ENCODE data around the gene PHAF1. TPM values are rescaled to one million over a fixed set of nuclear protein-coding genes. Genes with fewer than 3 reads are reported as not detected.

Gene PHAF1
- total RNA-seq, 4 donors from 2014 or later = 23.3 to 63.4 (median 48.9) TPM

DNA sequence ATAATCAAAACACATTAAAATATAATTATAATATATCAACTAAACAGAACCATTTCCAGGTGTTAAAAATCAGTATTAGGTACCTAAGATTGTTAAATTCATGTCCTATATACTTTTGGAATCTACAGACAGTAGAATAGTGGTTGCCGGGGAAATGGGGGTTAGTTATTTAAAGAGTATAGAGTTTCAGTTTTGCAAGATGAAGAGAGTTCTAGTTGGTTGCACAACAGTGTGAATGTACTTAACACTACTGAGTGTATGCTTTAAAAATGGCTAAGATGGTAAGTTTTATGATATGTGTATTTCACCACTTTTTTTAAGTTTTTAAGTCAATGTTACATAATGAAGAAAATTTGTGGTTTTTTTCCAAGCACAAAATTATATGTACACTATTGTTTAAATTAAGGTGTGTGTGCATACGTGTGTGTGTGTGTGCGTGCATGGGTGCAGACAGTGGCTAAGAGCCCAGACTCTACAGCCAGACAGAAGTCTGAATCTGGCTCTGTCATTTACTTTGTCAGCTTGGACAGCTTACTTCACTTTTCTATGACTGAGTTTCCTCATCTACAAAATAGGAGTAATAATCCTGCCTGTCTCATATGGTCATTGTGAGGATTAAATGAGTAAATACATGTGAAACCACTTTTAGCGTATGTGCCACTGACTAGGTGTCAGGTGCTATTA is 25.3 kb upstream of the PHAF1 start:
- no peak overlapping the region for H3K4me3 ChIP-seq
- peak; percentile 79 to 90 for ATAC-seq
- in situ Hi-C loops (cut with MboI; ENCODE audit: low sequenced_read_pairs in 4 of 4) (no loop called here), intact Hi-C loops (cut with DNase I; ENCODE audit: low total_unique reads) (loop anchor here (5.0 kb wide), 1 partner anchor 58 kb away; no protein-coding TSS in a partner anchor)
- H3K36me3 ChIP-seq = no peaks in the 10 kb centered on the region
- H3K4me1 ChIP-seq = peaks cover 27 to 53% of the 10 kb centered on the region in 2 donors
- no peak for DNase-seq
- peak overlapping the region; percentile 30 to 64 (median 52) for H3K27ac ChIP-seq
- no peaks in the 10 kb centered on the region for H3K9me3 ChIP-seq
- H3K27me3 ChIP-seq = no peaks in the 10 kb centered on the region
- no peak for TF ChIP-seq POLR2A (IDR thresholded peaks at IDR 0.05)
- TF ChIP-seq, protein P1, sequence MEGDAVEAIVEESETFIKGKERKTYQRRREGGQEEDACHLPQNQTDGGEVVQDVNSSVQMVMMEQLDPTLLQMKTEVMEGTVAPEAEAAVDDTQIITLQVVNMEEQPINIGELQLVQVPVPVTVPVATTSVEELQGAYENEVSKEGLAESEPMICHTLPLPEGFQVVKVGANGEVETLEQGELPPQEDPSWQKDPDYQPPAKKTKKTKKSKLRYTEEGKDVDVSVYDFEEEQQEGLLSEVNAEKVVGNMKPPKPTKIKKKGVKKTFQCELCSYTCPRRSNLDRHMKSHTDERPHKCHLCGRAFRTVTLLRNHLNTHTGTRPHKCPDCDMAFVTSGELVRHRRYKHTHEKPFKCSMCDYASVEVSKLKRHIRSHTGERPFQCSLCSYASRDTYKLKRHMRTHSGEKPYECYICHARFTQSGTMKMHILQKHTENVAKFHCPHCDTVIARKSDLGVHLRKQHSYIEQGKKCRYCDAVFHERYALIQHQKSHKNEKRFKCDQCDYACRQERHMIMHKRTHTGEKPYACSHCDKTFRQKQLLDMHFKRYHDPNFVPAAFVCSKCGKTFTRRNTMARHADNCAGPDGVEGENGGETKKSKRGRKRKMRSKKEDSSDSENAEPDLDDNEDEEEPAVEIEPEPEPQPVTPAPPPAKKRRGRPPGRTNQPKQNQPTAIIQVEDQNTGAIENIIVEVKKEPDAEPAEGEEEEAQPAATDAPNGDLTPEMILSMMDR (IDR thresholded peaks at IDR 0.05 in 4 of 5, conservative IDR thresholded peaks at IDR 0.05 in 1 of 5) = no peak

DNA sequence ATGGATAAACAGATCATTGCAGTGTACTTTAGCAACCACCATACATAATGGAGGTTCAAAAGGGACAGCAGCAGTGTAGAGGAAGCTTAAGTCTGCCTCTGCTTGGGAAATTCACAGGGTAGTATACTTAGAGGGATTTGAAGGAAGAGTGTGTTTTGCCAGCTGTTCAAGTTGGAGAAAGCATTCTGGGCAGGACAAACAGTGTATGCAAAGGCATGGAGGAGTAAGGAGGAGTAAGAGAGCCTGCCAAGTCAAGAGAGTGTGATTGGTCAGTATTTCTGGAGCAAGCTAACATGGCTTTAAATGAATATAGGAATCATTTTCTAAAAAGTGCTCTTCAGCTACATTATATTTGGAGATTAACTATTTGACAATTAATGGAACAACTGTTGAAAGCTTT is 22.9 kb upstream of the PHAF1 start:
- ATAC-seq (peak; percentile 69 to 90), DNase-seq (peak in 1 of 2 donors; percentile 27)
- in situ Hi-C loops (cut with MboI; ENCODE audit: low sequenced_read_pairs in 4 of 4) (no loop called here), intact Hi-C loops (cut with DNase I; ENCODE audit: low total_unique reads) (no loop called here)
- H3K27ac ChIP-seq = peak overlapping the region; percentile 3 to 58 (median 14)
- H3K36me3 ChIP-seq = peaks cover 0 to 3% of the 10 kb centered on the region in 2 donors
- H3K4me1 ChIP-seq = peaks cover 27 to 55% of the 10 kb centered on the region in 2 donors
- no peaks in the 10 kb centered on the region for H3K27me3 ChIP-seq
- no peaks in the 10 kb centered on the region for H3K9me3 ChIP-seq
- H3K4me3 ChIP-seq = no peak overlapping the region
- TF ChIP-seq POLR2A (IDR thresholded peaks at IDR 0.05) = no peak
- TF ChIP-seq, protein P1 (IDR thresholded peaks at IDR 0.05 in 4 of 5, conservative IDR thresholded peaks at IDR 0.05 in 1 of 5) = no peak

DNA sequence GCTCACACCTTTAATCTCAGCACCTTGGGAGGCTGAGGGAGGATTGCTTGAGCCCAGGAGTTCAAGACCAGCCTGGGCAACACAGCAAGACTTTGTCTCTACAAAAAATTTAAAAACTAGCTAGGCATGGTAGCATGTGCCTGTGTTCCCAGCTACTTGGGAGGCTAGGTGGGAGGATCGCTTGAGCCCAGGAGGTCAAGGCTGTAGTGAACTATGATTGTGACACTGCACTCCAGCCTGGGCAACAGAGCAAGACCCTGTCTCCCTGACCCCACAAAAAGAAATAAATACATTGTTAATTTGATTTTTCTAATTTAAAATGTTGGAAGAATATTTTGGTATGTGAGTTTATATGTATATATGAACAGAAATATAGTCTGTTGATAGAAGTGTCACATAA is 22.4 kb upstream of the PHAF1 start:
- Histone ChIP-seq H3K27me3 (no peaks in the 10 kb centered on the region), H3K9me3 (no peaks in the 10 kb centered on the region), H3K4me1 (peaks cover 27 to 55% of the 10 kb centered on the region in 2 donors), H3K27ac (peak overlapping the region; percentile 3 to 58 (median 14)), H3K36me3 (peaks cover 0 to 3% of the 10 kb centered on the region in 2 donors), H3K4me3 (no peak overlapping the region)
- in situ Hi-C loops (cut with MboI; ENCODE audit: low sequenced_read_pairs in 4 of 4) (no loop called here), intact Hi-C loops (cut with DNase I; ENCODE audit: low total_unique reads) (no loop called here)
- TF ChIP-seq, protein P1 (IDR thresholded peaks at IDR 0.05 in 4 of 5, conservative IDR thresholded peaks at IDR 0.05 in 1 of 5) = no peak
- no peak for TF ChIP-seq POLR2A (IDR thresholded peaks at IDR 0.05)
- ATAC-seq (no peak), DNase-seq (no peak)

DNA sequence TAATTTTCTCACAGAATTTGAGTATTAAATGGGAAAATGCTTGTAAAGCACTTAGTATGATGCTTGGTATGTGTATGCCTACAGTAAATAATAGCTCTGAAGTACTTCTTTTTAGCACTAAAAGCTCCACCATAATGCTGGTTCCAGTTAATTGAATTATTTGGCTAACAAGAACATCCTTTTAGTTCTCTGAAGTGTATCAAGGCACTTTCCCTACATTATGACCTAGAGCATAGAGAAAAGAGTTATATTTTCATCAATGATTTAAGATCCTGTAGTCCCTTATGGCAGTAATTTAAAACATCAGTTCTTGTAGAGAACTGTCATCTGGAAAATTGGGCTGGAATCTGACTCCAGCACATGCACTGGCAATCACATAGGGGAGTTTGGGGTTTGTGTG is 21.9 kb upstream of the PHAF1 start:
- peaks cover 27 to 55% of the 10 kb centered on the region in 2 donors for H3K4me1 ChIP-seq
- peaks cover 0 to 3% of the 10 kb centered on the region in 2 donors for H3K36me3 ChIP-seq
- no peaks in the 10 kb centered on the region for H3K9me3 ChIP-seq
- intact Hi-C loops (cut with DNase I; ENCODE audit: low total_unique reads) (no loop called here), in situ Hi-C loops (cut with MboI; ENCODE audit: low sequenced_read_pairs in 4 of 4) (no loop called here)
- DNase-seq (no peak), ATAC-seq (no peak)
- H3K4me3 ChIP-seq = no peak overlapping the region
- H3K27me3 ChIP-seq = no peaks in the 10 kb centered on the region
- H3K27ac ChIP-seq = peak overlapping the region in 1 of 4 donors; percentile 58
- TF ChIP-seq POLR2A (IDR thresholded peaks at IDR 0.05) = no peak
- TF ChIP-seq, protein P1 (IDR thresholded peaks at IDR 0.05 in 4 of 5, conservative IDR thresholded peaks at IDR 0.05 in 1 of 5) = no peak

Data from gastrocnemius medialis (tissue), 4 donors.